Measurements from ENCODE around the gene S100A3.

GRCh38 chr1:153563991-153564390, 14.9 kb upstream of the S100A3 start:
- TF ChIP-seq ATF6 (CRISPR knock-in tag; IDR thresholded peaks at IDR 0.05) (no peak), NR2C2 (CRISPR knock-in tag; IDR thresholded peaks at IDR 0.05) (no peak), CREM (CRISPR knock-in tag; IDR thresholded peaks at IDR 0.05) (no peak)
- TF ChIP-seq, protein P1, sequence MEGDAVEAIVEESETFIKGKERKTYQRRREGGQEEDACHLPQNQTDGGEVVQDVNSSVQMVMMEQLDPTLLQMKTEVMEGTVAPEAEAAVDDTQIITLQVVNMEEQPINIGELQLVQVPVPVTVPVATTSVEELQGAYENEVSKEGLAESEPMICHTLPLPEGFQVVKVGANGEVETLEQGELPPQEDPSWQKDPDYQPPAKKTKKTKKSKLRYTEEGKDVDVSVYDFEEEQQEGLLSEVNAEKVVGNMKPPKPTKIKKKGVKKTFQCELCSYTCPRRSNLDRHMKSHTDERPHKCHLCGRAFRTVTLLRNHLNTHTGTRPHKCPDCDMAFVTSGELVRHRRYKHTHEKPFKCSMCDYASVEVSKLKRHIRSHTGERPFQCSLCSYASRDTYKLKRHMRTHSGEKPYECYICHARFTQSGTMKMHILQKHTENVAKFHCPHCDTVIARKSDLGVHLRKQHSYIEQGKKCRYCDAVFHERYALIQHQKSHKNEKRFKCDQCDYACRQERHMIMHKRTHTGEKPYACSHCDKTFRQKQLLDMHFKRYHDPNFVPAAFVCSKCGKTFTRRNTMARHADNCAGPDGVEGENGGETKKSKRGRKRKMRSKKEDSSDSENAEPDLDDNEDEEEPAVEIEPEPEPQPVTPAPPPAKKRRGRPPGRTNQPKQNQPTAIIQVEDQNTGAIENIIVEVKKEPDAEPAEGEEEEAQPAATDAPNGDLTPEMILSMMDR (IDR thresholded peaks at IDR 0.05): no peak
